K562 (cell line): Measurements from ENCODE around the gene OXSM. TPM values are rescaled to one million over a fixed set of nuclear protein-coding genes. Genes with fewer than 3 reads are reported as not detected.
A peak's percentile ranks its signal among the peaks of the same experiment; 100 is the strongest.

Experiments used
- ATAC-seq: fragments of 200-7000 bp; cut with Tn5 transposase; 3 replicates; pipeline ENCODE4 v1.9.1; 2020; ENCODE audit warnings: moderate library complexity
- BruUV-seq: library from RNA; stranded (reverse); fragments of 400-500 nt; replicated peaks from 2 replicates; lab custom pipeline; 2021; lab: Mats Ljungman, UMichigan
- CTCF ChIA-PET: fragments of 300-600 bp; formaldehyde crosslinking; extraction: SDS; loops from one replicate; lab custom pipeline; 2021; ENCODE audit warnings: low intra/inter-chr PET ratio; lab: Yijun Ruan, JAX
- POLR2A ChIA-PET: fragments of 300-600, 350-650 bp; sonication (Branson Sonifier 250); formaldehyde crosslinking; extraction: SDS; loops from one replicate; lab custom pipeline; 2021; ENCODE audit warnings: antibody characterized with exemption, inconsistent platforms; lab: Yijun Ruan, JAX
- DNase-seq, 4 experiments: peaks; one replicate each; pipeline versions ENCODE4 v3.0.0 to v3.0.0-alpha.2; 2011 to 2018; ENCODE audit warnings: low spot score in 3 of 4, mixed read lengths in 3 of 4; ENCODE audit errors: extremely low read depth in 1 of 4
- FAIRE-seq: peaks from 2 replicates; lab custom pipeline; 2011; peaks lifted over from hg19 to GRCh38; lab: Jason Lieb, UNC
- H2AFZ ChIP-seq: 2 replicates; pipeline ENCODE4 v1.6.0; 2011; ENCODE audit warnings: low read depth, low read length, control low read depth, inconsistent platforms
- H3K27ac ChIP-seq: fragments of 200-600 bp; 3 replicates; pipeline ENCODE4 v1.8.0; 2011; ENCODE audit warnings: low read depth, mild to moderate bottlenecking, control low read depth, inconsistent platforms, low read length, moderate library complexity, mixed read lengths; ENCODE audit errors: extremely low read depth
- H3K27me3 ChIP-seq, 2 experiments: fragments of 300-600 bp in 1 of 2; 2 replicates in 1 of 2; 3 replicates in 1 of 2; pipeline versions ENCODE4 v1.6.0 to v1.8.0; 2011; ENCODE audit warnings: inconsistent platforms in 2 of 2, low read length in 2 of 2, mild to moderate bottlenecking in 1 of 2, mixed read lengths in 1 of 2, moderate library complexity in 1 of 2; ENCODE audit not compliant: control insufficient read depth in 2 of 2, insufficient read depth in 2 of 2
- H3K36me3 ChIP-seq: fragments of 300-600 bp; 3 replicates; pipeline ENCODE4 v1.8.0; 2011; ENCODE audit warnings: mild to moderate bottlenecking, low read length, inconsistent platforms; ENCODE audit not compliant: control insufficient read depth, insufficient read depth
- H3K4me1 ChIP-seq, 2 experiments: fragments of 200-600 bp in 1 of 2; replicated peaks in 1 of 2; 2 replicates in 1 of 2; 3 replicates in 1 of 2; pipeline versions ENCODE4 v1.5.1 to v1.8.0; 2011; ENCODE audit warnings: inconsistent platforms in 2 of 2, low read length in 2 of 2, mild to moderate bottlenecking in 1 of 2, mixed read lengths in 1 of 2, moderate library complexity in 1 of 2; ENCODE audit not compliant: control insufficient read depth in 2 of 2, insufficient read depth in 2 of 2
- H3K4me2 ChIP-seq: 2 replicates; pipeline ENCODE4 v1.6.1; 2011; ENCODE audit warnings: low read length, control low read depth, inconsistent platforms, mixed read lengths; ENCODE audit not compliant: insufficient read depth
- H3K4me3 ChIP-seq: fragments of 200-600 bp; sonication (generic), shearing (Covaris generic); 2 replicates; pipeline ENCODE4 v1.5.1; 2016; ENCODE audit warnings: control low read depth, inconsistent platforms
- H3K79me2 ChIP-seq: fragments of 200-600 bp; 3 replicates; pipeline ENCODE4 v1.8.0; 2011; ENCODE audit warnings: low read length, inconsistent platforms; ENCODE audit not compliant: control insufficient read depth, insufficient read depth
- H3K9ac ChIP-seq, 2 experiments: 2 replicates each; pipeline versions ENCODE4 v1.6.0 to v1.6.1; 2011; ENCODE audit warnings: low read depth in 2 of 2, low read length in 2 of 2, control low read depth in 1 of 2, inconsistent platforms in 1 of 2, mild to moderate bottlenecking in 1 of 2, mixed read lengths in 1 of 2; ENCODE audit not compliant: insufficient read depth in 1 of 2
- H3K9me1 ChIP-seq: one replicate; pipeline ENCODE4 v1.6.0; 2011; ENCODE audit warnings: inconsistent platforms, mild to moderate bottlenecking, low read length, moderate library complexity; ENCODE audit not compliant: control insufficient read depth, insufficient read depth
- H3K9me3 ChIP-seq: replicated peaks from 2 replicates; pipeline ENCODE4 v1.5.1; 2011; ENCODE audit warnings: low read depth, low read length, inconsistent platforms; ENCODE audit not compliant: control insufficient read depth, insufficient read depth
- H4K20me1 ChIP-seq: replicated peaks from 2 replicates; pipeline ENCODE4 v1.6.1; 2011; ENCODE audit warnings: low read length, inconsistent platforms, mixed read lengths; ENCODE audit not compliant: control insufficient read depth, insufficient read depth
- BHLHE40 ChIP-seq: IDR thresholded peaks from 2 replicates; pipeline ENCODE4 v1.6.1; 2011; ENCODE audit warnings: low read length, improper control_type of control experiment
- CREB1 ChIP-seq, 2 experiments: sonication (generic) in 1 of 2; formaldehyde crosslinking in 1 of 2; IDR thresholded peaks; 2 replicates each; pipeline versions ENCODE4 v1.6.1 to v1.8.0; 2012 to 2022; ENCODE audit warnings: inconsistent platforms in 1 of 2, mild to moderate bottlenecking in 1 of 2, missing genetic modification reagents in 1 of 2, moderate library complexity in 1 of 2
- ETV5 ChIP-seq: sonication (generic); formaldehyde crosslinking; IDR thresholded peaks from 2 replicates; pipeline ENCODE4 v1.4.0; 2020; ENCODE audit warnings: low read depth, mild to moderate bottlenecking, missing genetic modification reagents
- GABPB1 ChIP-seq: sonication (generic); formaldehyde crosslinking; IDR thresholded peaks from 2 replicates; pipeline ENCODE4 v1.8.0; 2022; ENCODE audit warnings: mild to moderate bottlenecking, missing genetic modification reagents
- GTF2A2 ChIP-seq: IDR thresholded peaks from 2 replicates; pipeline ENCODE4 v1.6.1; 2016; ENCODE audit warnings: mild to moderate bottlenecking, missing genetic modification characterization, missing compliant biosample characterization
- KLF6 ChIP-seq: fragments of 250-450 bp; sonication (Bioruptor Pico); IDR thresholded peaks from 2 replicates; pipeline ENCODE4 v1.4.0; 2020; ENCODE audit warnings: mild to moderate bottlenecking, moderate library complexity, borderline replicate concordance
- NRF1 ChIP-seq, 2 experiments: fragments of 450-650 bp; IDR thresholded peaks in 1 of 2; conservative IDR thresholded peaks in 1 of 2; 2 replicates each; pipeline ENCODE4 v1.6.1; 2014; ENCODE audit warnings: mild to moderate bottlenecking in 2 of 2
- PHF8 ChIP-seq: fragments of 200-600 bp; sonication (generic); IDR thresholded peaks from 2 replicates; pipeline ENCODE4 v1.6.1; 2012; ENCODE audit warnings: mixed run types, mild to moderate bottlenecking, inconsistent platforms, low read length, moderate library complexity, borderline replicate concordance
- RB1 ChIP-seq: fragments of 450-650 bp; IDR thresholded peaks from 2 replicates; pipeline ENCODE4 v1.6.1; 2017; ENCODE audit warnings: low read depth, mild to moderate bottlenecking
- RCOR1 ChIP-seq, 2 experiments: IDR thresholded peaks; 2 replicates each; pipeline ENCODE4 v1.6.1; 2012; ENCODE audit warnings: low read depth in 2 of 2, low read length in 2 of 2, borderline replicate concordance in 1 of 2, improper control_type of control experiment in 1 of 2
- TEAD1 ChIP-seq, 2 experiments: fragments of 450-650 bp in 1 of 2; sonication (generic) in 1 of 2; formaldehyde crosslinking; IDR thresholded peaks; 2 replicates each; pipeline versions ENCODE4 v1.4.0 to v1.8.0; 2020 to 2022; ENCODE audit warnings: mild to moderate bottlenecking in 2 of 2, missing genetic modification reagents in 1 of 2
- WGBS: fragments of 100-300 bp; shearing (Covaris generic); methylation state at CpG from one replicate; pipeline ENCODE4 v1.1.6; 2016; ENCODE audit warnings: low coverage, mixed read lengths; ENCODE audit not compliant: insufficient coverage; ENCODE audit errors: missing lambda C conversion rate; 5-methylcytosine and 5-hydroxymethylcytosine counted together
- in situ Hi-C: fragments of 300-500 bp; cut with MboI; formaldehyde crosslinking; loops from 4 replicates; pipeline ENCODE4 v1.15.0; 2018; ENCODE audit warnings: inconsistent platforms, mixed read lengths
- intact Hi-C: fragments of 100-400 bp; cut with micrococcal nuclease; formaldehyde crosslinking; loops from 2 replicates; pipeline ENCODE4 v1.14.2; 2022
- polyA plus RNA-seq, 8 experiments: library from polyadenylated mRNA; depleted of rRNA in 4 of 8; stranded (reverse) in 5 of 8; unstranded in 3 of 8; fragments of >200 nt; fragmentation: Nextera tagmentation in 2 of 8; fragmentation: Illumina TruSeq in 1 of 8; extraction: Ambion mirVana in 2 of 8; extraction: Trizol in 1 of 8; gene quantifications; 2 replicates each; pipeline versions ENCODE4 v1.2.1 to v1.2.3, GENCODE V29; 2011 to 2014; ENCODE audit warnings: inconsistent platforms in 1 of 8, missing spikeins in 1 of 8
- total RNA-seq, 7 experiments: library from RNA; depleted of rRNA in 6 of 7; stranded (reverse); fragments of >200 nt in 6 of 7; fragmentation: Illumina TruSeq in 2 of 7; extraction: Trizol in 2 of 7; gene quantifications; 2 replicates each; pipeline versions ENCODE4 v1.2.1 to v1.2.3, GENCODE V29; 2011 to 2021; ENCODE audit warnings: low replicate concordance in 1 of 7
- TF ChIP-seq, protein P1 (sequence below): sonication (generic); formaldehyde crosslinking; IDR thresholded peaks from 2 replicates; pipeline ENCODE4 v1.8.0; 2023; ENCODE audit warnings: mild to moderate bottlenecking, missing genetic modification reagents
- TF ChIP-seq, protein P2 (sequence below): sonication (generic); formaldehyde crosslinking; IDR thresholded peaks from 2 replicates; pipeline ENCODE4 v1.8.1; 2023; ENCODE audit warnings: mild to moderate bottlenecking, missing genetic modification reagents

Gene OXSM
- total and polyA plus RNA-seq, 9 of the 15 experiments (the other 6 are each of a cell fraction or from before 2014, with no cell fraction given), result 24.0 to 107 (median 34.0) TPM

DNA sequence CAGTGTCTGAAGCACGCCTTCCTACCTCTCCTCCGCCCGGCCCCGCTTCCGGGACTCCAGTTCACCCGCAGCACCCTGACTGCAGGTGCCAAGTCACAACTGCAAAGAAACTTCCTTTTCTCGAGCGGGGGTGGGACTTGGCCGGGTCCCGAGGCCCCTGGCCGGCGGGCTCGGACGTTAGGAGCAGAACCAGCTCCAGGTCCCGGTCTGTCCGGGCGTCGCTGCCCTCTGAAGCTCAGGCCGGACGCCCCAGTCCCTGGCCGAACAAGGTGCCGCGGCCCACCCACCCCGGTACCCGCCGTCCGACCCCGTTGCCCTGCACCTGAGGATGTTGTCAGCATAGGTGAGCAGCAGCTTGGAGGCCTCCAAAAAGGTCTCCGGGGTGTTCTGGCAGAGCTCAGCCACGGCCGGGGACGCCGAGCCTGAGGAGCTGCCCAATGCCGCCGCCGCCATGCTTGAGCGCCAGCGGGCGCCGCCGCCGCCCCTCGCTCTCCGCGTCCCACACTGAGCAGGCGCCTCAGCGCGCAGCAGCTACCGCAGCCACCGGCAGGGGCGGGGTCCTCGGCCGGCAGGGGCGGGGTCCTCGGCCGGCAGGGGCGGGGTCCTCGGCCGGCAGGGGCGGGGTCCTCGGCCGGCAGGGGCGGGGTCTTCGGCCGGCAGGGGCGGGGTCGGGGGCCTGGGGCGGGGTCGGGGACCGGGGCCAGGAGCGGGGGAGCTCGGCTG, 6.8 kb upstream of the OXSM start, which contains the start of gene NGLY1:
Gene NGLY1 (minus strand): TSS at position 506 of the 723 bp plus-strand sequence. CDS start 53 bp downstream, at position 453.
- in situ Hi-C loops (no loop called here), intact Hi-C loops (loop anchor here (2.0 kb wide), 1 partner anchor 120 kb away; no protein-coding TSS in a partner anchor)
- ChIA-PET POLR2A (interaction anchor here (1.1 to 1.4 kb wide), 4 partner anchors 10 to 25 kb away, joined by 3 to 6 read pairs (median 5); no protein-coding TSS in a partner anchor), CTCF (interaction anchor here (0.6 kb wide), 1 partner anchor 62 kb away, joined by 3 read pairs; no protein-coding TSS in a partner anchor)
- Histone ChIP-seq H2AFZ (peak within 1 kb of the TSS; percentile 84), H3K36me3 (peaks cover 19% of the 10 kb centered on the region), H3K4me1 (peaks cover 12 to 37% of the 10 kb centered on the region in 2 experiments; a peak in 4 of 5 replicates), H3K9me1 (no peaks in the 10 kb centered on the region), H3K9ac (peak within 1 kb of the TSS; percentile 83 to 97), H3K4me2 (peak within 1 kb of the TSS; percentile 95), H3K27ac (peak within 1 kb of the TSS; percentile 83), H3K9me3 (no peaks in the 10 kb centered on the region), H4K20me1 (no peaks in the 10 kb centered on the region), H3K27me3 (no peaks in the 10 kb centered on the region), H3K4me3 (peak within 1 kb of the TSS; percentile 85), H3K79me2 (peaks cover 71% of the 10 kb centered on the region)
- no TSS peak for BruUV-seq
- ATAC-seq (peak; percentile 89), DNase-seq (peak; percentile 91 to 97 (median 96)), FAIRE-seq (no peak)
- WGBS, result under 1% methylated on average over 35 of the region's 72 CpGs
- TF ChIP-seq RB1 (peak; percentile 81), PHF8 (peak; percentile 89), CREB1 (IDR thresholded peaks at IDR 0.05) (peak; percentile 37; the same call in 1 of the 2 replicates), CREB1 (CRISPR knock-in tag; IDR thresholded peaks at IDR 0.05) (0 out of 2 replicates have a peak, but pooled peaks have one; percentile 26), KLF6 (CRISPR knock-in tag) (no peak), NRF1 (conservative IDR thresholded peaks at IDR 0.05 in 1 of 2, IDR thresholded peaks at IDR 0.05 in 1 of 2) (peak; percentile 82 to 83), TEAD1 (CRISPR knock-in tag; IDR thresholded peaks at IDR 0.05) (peak in 1 of 2 experiments; percentile 58; a peak in 1 of 4 replicates), GTF2A2 (0 out of 2 replicates have a peak, but pooled peaks have one; percentile 18), RCOR1 (IDR thresholded peaks at IDR 0.05; ENCODE audit: borderline replicate concordance in 1 of 2, low read depth in 2 of 2, low read length in 2 of 2) (0 out of 4 replicates have a peak, but pooled peaks of 1 of the 2 experiments have one; percentile 6), BHLHE40 (peak; percentile 48), ETV5 (peak; percentile 79), GABPB1 (CRISPR knock-in tag) (peak; percentile 53; the same call in 1 of the 2 replicates)
- TF ChIP-seq, protein P1, sequence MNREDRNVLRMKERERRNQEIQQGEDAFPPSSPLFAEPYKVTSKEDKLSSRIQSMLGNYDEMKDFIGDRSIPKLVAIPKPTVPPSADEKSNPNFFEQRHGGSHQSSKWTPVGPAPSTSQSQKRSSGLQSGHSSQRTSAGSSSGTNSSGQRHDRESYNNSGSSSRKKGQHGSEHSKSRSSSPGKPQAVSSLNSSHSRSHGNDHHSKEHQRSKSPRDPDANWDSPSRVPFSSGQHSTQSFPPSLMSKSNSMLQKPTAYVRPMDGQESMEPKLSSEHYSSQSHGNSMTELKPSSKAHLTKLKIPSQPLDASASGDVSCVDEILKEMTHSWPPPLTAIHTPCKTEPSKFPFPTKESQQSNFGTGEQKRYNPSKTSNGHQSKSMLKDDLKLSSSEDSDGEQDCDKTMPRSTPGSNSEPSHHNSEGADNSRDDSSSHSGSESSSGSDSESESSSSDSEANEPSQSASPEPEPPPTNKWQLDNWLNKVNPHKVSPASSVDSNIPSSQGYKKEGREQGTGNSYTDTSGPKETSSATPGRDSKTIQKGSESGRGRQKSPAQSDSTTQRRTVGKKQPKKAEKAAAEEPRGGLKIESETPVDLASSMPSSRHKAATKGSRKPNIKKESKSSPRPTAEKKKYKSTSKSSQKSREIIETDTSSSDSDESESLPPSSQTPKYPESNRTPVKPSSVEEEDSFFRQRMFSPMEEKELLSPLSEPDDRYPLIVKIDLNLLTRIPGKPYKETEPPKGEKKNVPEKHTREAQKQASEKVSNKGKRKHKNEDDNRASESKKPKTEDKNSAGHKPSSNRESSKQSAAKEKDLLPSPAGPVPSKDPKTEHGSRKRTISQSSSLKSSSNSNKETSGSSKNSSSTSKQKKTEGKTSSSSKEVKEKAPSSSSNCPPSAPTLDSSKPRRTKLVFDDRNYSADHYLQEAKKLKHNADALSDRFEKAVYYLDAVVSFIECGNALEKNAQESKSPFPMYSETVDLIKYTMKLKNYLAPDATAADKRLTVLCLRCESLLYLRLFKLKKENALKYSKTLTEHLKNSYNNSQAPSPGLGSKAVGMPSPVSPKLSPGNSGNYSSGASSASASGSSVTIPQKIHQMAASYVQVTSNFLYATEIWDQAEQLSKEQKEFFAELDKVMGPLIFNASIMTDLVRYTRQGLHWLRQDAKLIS, result peak; percentile 92; the same call in 1 of the 2 replicates
- TF ChIP-seq, protein P2, sequence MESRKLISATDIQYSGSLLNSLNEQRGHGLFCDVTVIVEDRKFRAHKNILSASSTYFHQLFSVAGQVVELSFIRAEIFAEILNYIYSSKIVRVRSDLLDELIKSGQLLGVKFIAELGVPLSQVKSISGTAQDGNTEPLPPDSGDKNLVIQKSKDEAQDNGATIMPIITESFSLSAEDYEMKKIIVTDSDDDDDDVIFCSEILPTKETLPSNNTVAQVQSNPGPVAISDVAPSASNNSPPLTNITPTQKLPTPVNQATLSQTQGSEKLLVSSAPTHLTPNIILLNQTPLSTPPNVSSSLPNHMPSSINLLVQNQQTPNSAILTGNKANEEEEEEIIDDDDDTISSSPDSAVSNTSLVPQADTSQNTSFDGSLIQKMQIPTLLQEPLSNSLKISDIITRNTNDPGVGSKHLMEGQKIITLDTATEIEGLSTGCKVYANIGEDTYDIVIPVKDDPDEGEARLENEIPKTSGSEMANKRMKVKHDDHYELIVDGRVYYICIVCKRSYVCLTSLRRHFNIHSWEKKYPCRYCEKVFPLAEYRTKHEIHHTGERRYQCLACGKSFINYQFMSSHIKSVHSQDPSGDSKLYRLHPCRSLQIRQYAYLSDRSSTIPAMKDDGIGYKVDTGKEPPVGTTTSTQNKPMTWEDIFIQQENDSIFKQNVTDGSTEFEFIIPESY (CRISPR knock-in tag), result no peak
